ENCODE results near the gene DPP10.

GRCh38 chr2:115580784-115581183, 1138.3 kb downstream of the DPP10 start:
- no peak for TF ChIP-seq HDGF (IDR thresholded peaks at IDR 0.05; ENCODE audit: borderline replicate concordance)
- no peak for TF ChIP-seq NFRKB (IDR thresholded peaks at IDR 0.05)
- TF ChIP-seq FOXK2 (IDR thresholded peaks at IDR 0.05) = no peak
- TF ChIP-seq ELF4 (IDR thresholded peaks at IDR 0.05) = no peak
- no peak for TF ChIP-seq LEF1 (IDR thresholded peaks at IDR 0.05; ENCODE audit: borderline replicate concordance)
- TF ChIP-seq FOXM1 (IDR thresholded peaks at IDR 0.05; ENCODE audit: borderline replicate concordance) = no peak
- no peak for TF ChIP-seq SP1 (IDR thresholded peaks at IDR 0.05)
